T47D (cell line): ENCODE results near the gene FAM20C.

Source experiments
- DNase-seq, 2 experiments: peaks; one replicate each; pipeline versions ENCODE4 v3.0.0 to v3.0.0-alpha.2; 2011 to 2012; ENCODE audit warnings: low read depth in 1 of 2, low spot score in 1 of 2
- JUND ChIP-seq: IDR thresholded peaks from 2 replicates; pipeline ENCODE4 v1.6.1; 2012; ENCODE audit warnings: low read depth
- in situ Hi-C: cut with HindIII; loops from 2 replicates; pipeline ENCODE4 v1.10.0; 2016; ENCODE audit warnings: low sequenced_read_pairs, low pct_unique_long_range_greater_than_20kb

FAM20C gene

DNA sequence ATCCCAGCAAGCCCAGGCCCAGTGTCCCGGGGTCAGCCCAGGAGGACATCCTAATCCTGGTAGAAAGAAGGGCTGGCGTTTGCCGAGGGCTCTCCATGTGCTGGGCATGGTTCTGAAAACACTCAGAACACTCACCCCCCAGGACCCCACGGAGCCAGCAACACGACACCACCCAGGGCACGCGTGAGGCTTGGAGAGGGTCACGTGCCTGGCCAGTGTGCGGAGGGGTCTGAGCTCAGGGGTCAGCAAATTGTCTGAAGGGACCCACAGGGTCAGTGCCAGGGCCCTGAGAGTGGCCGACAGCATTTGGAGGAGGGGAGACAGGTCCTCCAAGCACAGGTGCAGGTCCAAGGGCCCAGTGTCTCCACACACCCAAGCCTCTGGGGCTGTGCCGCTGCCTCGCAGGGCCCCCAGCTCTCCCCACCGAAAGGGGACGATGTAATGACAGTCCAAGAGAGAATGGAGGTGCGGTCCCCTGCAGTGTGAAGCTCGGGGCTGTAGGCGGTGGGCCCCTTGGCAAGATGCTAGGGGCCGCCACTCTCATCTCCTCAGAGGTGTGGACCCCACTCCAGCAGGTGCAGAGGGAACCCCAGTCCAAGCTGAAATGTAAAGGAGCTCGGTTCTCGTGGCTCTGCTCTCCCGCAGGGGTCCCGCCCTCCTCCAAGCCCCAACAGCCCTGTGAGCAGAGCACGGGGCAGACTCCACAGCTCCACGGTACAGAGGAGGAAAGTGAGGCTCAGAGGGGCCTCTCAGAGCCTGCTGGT lies 105.4 kb downstream of the FAM20C start:
- in situ Hi-C loops: no loop called here
- TF ChIP-seq JUND: no peak
- DNase-seq: no peak

GRCh38 chr7:298375-298702 lies 106.0 kb downstream of the FAM20C start:
- DNase-seq: no peak
- no peak for TF ChIP-seq JUND
- in situ Hi-C loops: no loop called here

DNA sequence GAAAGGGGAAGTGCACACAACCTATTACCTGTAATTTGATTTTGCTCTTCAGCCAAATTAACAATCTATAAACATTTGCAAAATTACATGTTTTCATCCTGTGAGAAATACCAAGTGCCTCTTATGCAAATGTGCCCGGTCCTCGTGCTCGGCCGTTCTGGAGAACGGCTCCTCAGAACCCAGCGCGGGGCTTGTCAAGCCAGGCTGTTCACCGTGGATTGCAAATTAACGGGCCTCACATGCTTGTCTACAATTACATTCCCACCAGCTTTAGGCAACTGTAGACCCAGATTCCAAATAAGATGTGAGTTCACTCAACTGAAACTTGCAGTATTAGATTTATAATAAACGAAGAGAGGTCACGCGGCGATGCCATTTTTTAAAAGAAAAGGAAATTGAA lies 106.4 kb downstream of the FAM20C start:
- DNase-seq: no peak
- in situ Hi-C loops: no loop called here
- no peak for TF ChIP-seq JUND

DNA sequence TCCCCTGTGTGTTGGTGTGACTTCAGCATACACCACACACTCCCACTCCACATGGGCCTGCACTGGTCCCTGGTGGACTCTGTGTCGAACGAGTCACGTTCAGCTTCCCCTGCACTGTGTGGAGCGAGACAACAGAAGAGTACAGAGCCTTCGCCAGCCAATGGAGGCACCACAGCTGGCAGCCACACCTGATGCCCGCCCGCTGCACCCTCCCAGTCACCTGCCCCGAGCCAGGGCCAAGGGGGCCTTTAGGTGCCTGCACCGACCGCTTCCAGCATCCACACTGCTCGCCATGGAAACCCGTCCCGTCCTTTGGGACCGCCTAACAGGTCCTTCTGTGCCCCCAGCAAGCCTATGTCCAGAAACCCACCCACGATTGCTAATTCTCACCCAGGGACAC lies 106.8 kb downstream of the FAM20C start:
- no peak for TF ChIP-seq JUND
- in situ Hi-C loops: no loop called here
- DNase-seq: no peak

- in situ Hi-C loops: no loop called here
- DNase-seq: no peak
These were observed 107.3 kb downstream of the FAM20C start for GRCh38 chr7:299628-300027.

DNA sequence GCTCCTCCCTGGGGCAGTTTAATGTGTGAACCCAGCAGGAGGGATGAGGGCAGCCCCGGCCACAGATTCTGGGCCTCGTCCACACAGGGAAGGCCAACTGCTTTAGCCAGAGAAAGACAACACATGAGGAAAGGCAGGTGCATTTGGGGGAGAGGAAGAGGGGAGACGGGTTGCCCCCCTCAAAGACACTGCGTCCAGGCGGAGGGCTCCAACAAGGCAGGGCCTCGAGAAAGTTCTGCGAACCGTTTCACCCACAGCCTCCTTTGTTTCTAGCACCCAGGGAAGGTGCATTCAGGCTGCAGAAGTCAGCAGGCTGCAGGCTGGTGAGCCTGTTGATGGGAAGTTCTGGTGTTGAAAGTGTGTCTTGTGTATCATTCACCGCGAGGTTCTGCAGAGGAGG lies 107.7 kb downstream of the FAM20C start:
- in situ Hi-C loops: no loop called here
- DNase-seq: no peak
- TF ChIP-seq JUND: no peak

More at GRCh38 chr7:299628-300027, 107.3 kb downstream of the FAM20C start:
- TF ChIP-seq JUND: no peak

- DNase-seq: no peak
- TF ChIP-seq JUND: no peak
- in situ Hi-C loops: no loop called here
These were observed 108.3 kb downstream of the FAM20C start for GRCh38 chr7:300546-301290.

- DNase-seq: no peak
- TF ChIP-seq JUND: no peak
- in situ Hi-C loops: no loop called here
These were observed 109.1 kb downstream of the FAM20C start for GRCh38 chr7:301291-302053.

DNA sequence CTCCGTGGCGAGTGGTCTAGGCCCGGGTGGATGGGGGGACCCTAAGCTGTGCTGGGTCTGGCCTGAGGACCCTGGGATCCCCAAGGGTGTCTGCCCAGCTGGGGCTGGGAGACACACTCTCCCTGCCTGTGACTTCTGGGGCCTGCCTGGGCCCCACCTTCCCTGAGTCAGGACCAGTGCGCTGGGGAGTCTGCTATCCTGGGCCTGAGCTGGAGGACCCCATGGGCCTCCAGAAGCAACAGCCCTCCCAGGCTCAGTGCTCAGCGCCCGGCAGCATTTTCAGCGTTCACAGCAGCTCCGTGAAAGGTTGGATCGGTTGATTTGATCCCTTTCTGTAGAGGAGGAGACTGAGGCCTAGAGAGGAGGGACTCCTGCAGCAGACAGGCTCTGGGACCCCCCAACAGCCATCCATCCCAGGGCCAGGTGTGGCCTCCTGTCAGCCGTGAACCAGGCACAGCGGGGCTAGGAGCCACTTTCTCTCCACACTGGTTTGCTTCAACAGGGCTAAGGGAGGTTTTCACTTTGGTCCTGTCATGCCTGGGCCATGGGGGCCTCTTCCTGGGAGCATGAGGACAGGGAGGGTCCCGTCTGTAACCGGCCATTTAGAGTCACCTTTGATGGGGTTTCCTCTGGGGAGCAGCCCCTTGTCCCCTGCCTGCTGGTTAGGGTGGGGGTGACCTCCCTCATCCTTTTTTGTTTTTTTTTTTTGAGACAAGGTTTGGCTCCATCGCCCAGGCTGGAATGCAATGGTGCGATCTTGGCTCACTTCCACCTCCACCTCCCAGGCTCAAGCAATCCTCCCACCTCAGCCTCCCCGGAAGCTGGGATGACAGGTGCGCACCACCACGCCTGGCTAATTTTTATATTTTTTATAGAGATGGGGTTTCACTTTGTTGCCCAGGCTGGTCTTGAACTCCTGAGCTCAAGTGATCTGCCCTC lies 110.0 kb downstream of the FAM20C start:
- in situ Hi-C loops: no loop called here
- TF ChIP-seq JUND: no peak
- no peak for DNase-seq

- TF ChIP-seq JUND: no peak
- in situ Hi-C loops: no loop called here
These were observed 111.1 kb downstream of the FAM20C start for GRCh38 chr7:303425-303824.

DNA sequence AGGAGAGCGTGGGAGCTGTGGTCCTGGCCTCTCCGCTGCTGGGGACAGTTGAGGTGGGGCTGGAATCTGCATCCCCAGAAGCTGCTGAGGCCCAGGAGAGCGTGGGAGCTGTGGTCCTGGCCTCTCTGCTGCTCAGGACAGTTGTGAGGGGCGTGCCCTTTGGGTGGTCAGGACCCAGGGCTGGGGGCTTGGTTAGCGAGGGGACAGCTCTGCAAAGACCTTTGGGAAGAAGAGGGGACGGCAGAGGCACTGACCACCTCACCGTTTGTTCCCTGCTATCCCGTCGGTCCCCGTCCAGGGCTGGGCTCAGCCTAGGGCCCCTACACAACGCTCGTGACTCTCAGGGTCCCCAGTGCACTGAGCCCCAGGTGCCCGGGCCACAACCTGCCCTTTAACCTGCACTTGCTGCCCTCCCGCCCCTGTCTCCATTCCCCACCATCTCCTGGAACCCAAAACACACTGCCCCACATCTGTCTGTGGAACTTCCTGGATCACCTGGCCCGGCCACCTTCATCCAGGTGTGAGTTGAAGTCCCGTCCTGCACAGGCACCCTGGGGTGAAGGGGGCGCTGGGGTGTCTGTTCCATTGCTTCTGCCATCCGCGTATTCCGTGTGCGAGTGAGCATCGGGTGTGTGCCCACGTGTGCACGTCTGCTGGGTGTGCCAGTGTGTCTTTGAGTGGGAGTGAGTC lies 111.7 kb downstream of the FAM20C start:
- in situ Hi-C loops: no loop called here
- no peak for DNase-seq
- no peak for TF ChIP-seq JUND

More at GRCh38 chr7:303425-303824, 111.1 kb downstream of the FAM20C start:
- DNase-seq: no peak
